HUES64 (cell line): ENCODE measurements around the gene COL4A6.

ENCODE experiments used
- H3K27ac ChIP-seq: 2 replicates; pipeline ENCODE4 v1.7.0; 2013; ENCODE audit warnings: low read depth, low read length, inconsistent platforms
- H3K27me3 ChIP-seq: 2 replicates; pipeline ENCODE4 v1.6.1; 2013; ENCODE audit warnings: mild to moderate bottlenecking, low read length; ENCODE audit not compliant: insufficient read depth
- H3K36me3 ChIP-seq: 2 replicates; pipeline ENCODE4 v1.6.1; 2013; ENCODE audit warnings: mild to moderate bottlenecking, low read length; ENCODE audit not compliant: insufficient read depth
- H3K4me1 ChIP-seq: 2 replicates; pipeline ENCODE4 v1.6.1; 2013; ENCODE audit warnings: mild to moderate bottlenecking, low read length, moderate library complexity; ENCODE audit not compliant: insufficient read depth
- H3K4me3 ChIP-seq: 2 replicates; pipeline ENCODE4 v1.5.1; 2013; ENCODE audit warnings: mild to moderate bottlenecking, low read length, moderate library complexity
- H3K9ac ChIP-seq: 2 replicates; pipeline ENCODE4 v1.6.1; 2013; ENCODE audit warnings: mild to moderate bottlenecking, low read depth, low read length
- H3K9me3 ChIP-seq: 2 replicates; pipeline ENCODE4 v1.6.1; 2013; ENCODE audit warnings: low read depth, low read length; ENCODE audit not compliant: insufficient read depth
- WGBS: fragments of 150-250, 120-280 bp; methylation state at CpG from one replicate; pipeline ENCODE4 v1.1.7; 2013; ENCODE audit warnings: missing lambda C conversion rate; 5-methylcytosine and 5-hydroxymethylcytosine counted together

COL4A6 gene

GRCh38 chrX:108230574-108230973 is 207.6 kb downstream of the COL4A6 start:
- Histone ChIP-seq H3K9me3 (no peaks in the 10 kb centered on the region), H3K4me3 (no peak overlapping the region), H3K27ac (no peak overlapping the region), H3K36me3 (no peaks in the 10 kb centered on the region), H3K27me3 (no peaks in the 10 kb centered on the region), H3K4me1 (no peaks in the 10 kb centered on the region), H3K9ac (no peak overlapping the region)
- 76% methylated on average over 1 of the region's 1 CpG for WGBS

- no peaks in the 10 kb centered on the region for H3K9me3 ChIP-seq
- 35% methylated on average over 7 of the region's 11 CpGs for WGBS
- H3K9ac ChIP-seq, result no peak overlapping the region
- H3K4me3 ChIP-seq, result no peak overlapping the region
- H3K27ac ChIP-seq, result no peak overlapping the region
- H3K36me3 ChIP-seq, result no peaks in the 10 kb centered on the region; the same call in 1 of the 2 replicates
- H3K4me1 ChIP-seq, result no peaks in the 10 kb centered on the region
- H3K27me3 ChIP-seq, result no peaks in the 10 kb centered on the region
Measured at GRCh38 chrX:108224727-108225621, 213.2 kb downstream of the COL4A6 start.

- WGBS, result 97% methylated on average over 2 of the region's 2 CpGs
- Histone ChIP-seq H3K27me3 (no peaks in the 10 kb centered on the region), H3K9me3 (no peaks in the 10 kb centered on the region), H3K4me3 (no peak overlapping the region), H3K4me1 (no peaks in the 10 kb centered on the region), H3K36me3 (no peaks in the 10 kb centered on the region; the same call in 1 of the 2 replicates), H3K27ac (no peak overlapping the region), H3K9ac (no peak overlapping the region)
Measured at GRCh38 chrX:108224218-108224617, 214.0 kb downstream of the COL4A6 start.

- Histone ChIP-seq H3K9ac (no peak overlapping the region), H3K27me3 (no peaks in the 10 kb centered on the region), H3K9me3 (no peaks in the 10 kb centered on the region), H3K4me3 (no peak overlapping the region), H3K27ac (no peak overlapping the region), H3K36me3 (no peaks in the 10 kb centered on the region; the same call in 1 of the 2 replicates), H3K4me1 (no peaks in the 10 kb centered on the region)
- WGBS, result 98% methylated on average over 5 of the region's 5 CpGs
Measured at GRCh38 chrX:108223585-108223984, 214.6 kb downstream of the COL4A6 start.

- no peaks in the 10 kb centered on the region for H3K4me1 ChIP-seq
- H3K9ac ChIP-seq, result no peak overlapping the region
- no peaks in the 10 kb centered on the region for H3K27me3 ChIP-seq
- no peaks in the 10 kb centered on the region; the same call in 1 of the 2 replicates for H3K36me3 ChIP-seq
- WGBS, result 97% methylated on average over 7 of the region's 7 CpGs
- H3K4me3 ChIP-seq, result no peak overlapping the region
- no peaks in the 10 kb centered on the region for H3K9me3 ChIP-seq
- no peak overlapping the region for H3K27ac ChIP-seq
Measured at GRCh38 chrX:108221301-108221864, 216.8 kb downstream of the COL4A6 start.

- Histone ChIP-seq H3K4me1 (no peaks in the 10 kb centered on the region), H3K9me3 (no peaks in the 10 kb centered on the region)
- WGBS, result 96% methylated on average over 4 of the region's 5 CpGs
Measured at GRCh38 chrX:108219949-108220601, 218.1 kb downstream of the COL4A6 start.

GRCh38 chrX:108217876-108218275 is 220.3 kb downstream of the COL4A6 start:
- no peak overlapping the region for H3K4me3 ChIP-seq
- no peak overlapping the region for H3K9ac ChIP-seq
- H3K9me3 ChIP-seq, result no peaks in the 10 kb centered on the region
- H3K36me3 ChIP-seq, result no peaks in the 10 kb centered on the region; the same call in 1 of the 2 replicates
- no peaks in the 10 kb centered on the region for H3K4me1 ChIP-seq
- no peak overlapping the region for H3K27ac ChIP-seq
- no peaks in the 10 kb centered on the region for H3K27me3 ChIP-seq
- 93% methylated on average over 3 of the region's 3 CpGs for WGBS

More at GRCh38 chrX:108219949-108220601, 218.1 kb downstream of the COL4A6 start:
- H3K27ac ChIP-seq, result no peak overlapping the region
- H3K9ac ChIP-seq, result no peak overlapping the region
- H3K4me3 ChIP-seq, result no peak overlapping the region
- H3K36me3 ChIP-seq, result no peaks in the 10 kb centered on the region; the same call in 1 of the 2 replicates
- H3K27me3 ChIP-seq, result no peaks in the 10 kb centered on the region

- no peaks in the 10 kb centered on the region for H3K9me3 ChIP-seq
- H3K36me3 ChIP-seq, result no peaks in the 10 kb centered on the region; the same call in 1 of the 2 replicates
- H3K27me3 ChIP-seq, result no peaks in the 10 kb centered on the region
- H3K9ac ChIP-seq, result no peak overlapping the region
- no peak overlapping the region for H3K27ac ChIP-seq
- H3K4me3 ChIP-seq, result no peak overlapping the region
- WGBS, result 100% methylated on average over 2 of the region's 3 CpGs
- no peaks in the 10 kb centered on the region for H3K4me1 ChIP-seq
Measured at GRCh38 chrX:108216919-108217571, 221.2 kb downstream of the COL4A6 start.

- no peaks in the 10 kb centered on the region for H3K27me3 ChIP-seq
- no peak overlapping the region for H3K4me3 ChIP-seq
- no peak overlapping the region for H3K27ac ChIP-seq
- 100% methylated on average over 1 of the region's 1 CpG for WGBS
- no peaks in the 10 kb centered on the region for H3K9me3 ChIP-seq
- H3K36me3 ChIP-seq, result no peaks in the 10 kb centered on the region; the same call in 1 of the 2 replicates
- no peak overlapping the region for H3K9ac ChIP-seq
- no peaks in the 10 kb centered on the region for H3K4me1 ChIP-seq
Measured at GRCh38 chrX:108216405-108216804, 221.8 kb downstream of the COL4A6 start.

GRCh38 chrX:108211301-108211700 is 226.9 kb downstream of the COL4A6 start:
- Histone ChIP-seq H3K4me3 (no peak overlapping the region), H3K27ac (no peak overlapping the region), H3K9ac (no peak overlapping the region), H3K36me3 (no peaks in the 10 kb centered on the region; the same call in 1 of the 2 replicates), H3K4me1 (peaks cover 9% of the 10 kb centered on the region; the same call in 1 of the 2 replicates), H3K27me3 (no peaks in the 10 kb centered on the region), H3K9me3 (no peaks in the 10 kb centered on the region)
- WGBS, result 88% methylated on average over 1 of the region's 1 CpG
